NCI-H146 (cell line): ENCODE results near the gene ZNF790.
A peak's percentile ranks its signal among the peaks of the same experiment; 100 is the strongest.

Experiments
- DNase-seq: peaks from one replicate; lab custom pipeline; 2025; lab: John Stamatoyannopoulos, UW

Gene ZNF790

DNA sequence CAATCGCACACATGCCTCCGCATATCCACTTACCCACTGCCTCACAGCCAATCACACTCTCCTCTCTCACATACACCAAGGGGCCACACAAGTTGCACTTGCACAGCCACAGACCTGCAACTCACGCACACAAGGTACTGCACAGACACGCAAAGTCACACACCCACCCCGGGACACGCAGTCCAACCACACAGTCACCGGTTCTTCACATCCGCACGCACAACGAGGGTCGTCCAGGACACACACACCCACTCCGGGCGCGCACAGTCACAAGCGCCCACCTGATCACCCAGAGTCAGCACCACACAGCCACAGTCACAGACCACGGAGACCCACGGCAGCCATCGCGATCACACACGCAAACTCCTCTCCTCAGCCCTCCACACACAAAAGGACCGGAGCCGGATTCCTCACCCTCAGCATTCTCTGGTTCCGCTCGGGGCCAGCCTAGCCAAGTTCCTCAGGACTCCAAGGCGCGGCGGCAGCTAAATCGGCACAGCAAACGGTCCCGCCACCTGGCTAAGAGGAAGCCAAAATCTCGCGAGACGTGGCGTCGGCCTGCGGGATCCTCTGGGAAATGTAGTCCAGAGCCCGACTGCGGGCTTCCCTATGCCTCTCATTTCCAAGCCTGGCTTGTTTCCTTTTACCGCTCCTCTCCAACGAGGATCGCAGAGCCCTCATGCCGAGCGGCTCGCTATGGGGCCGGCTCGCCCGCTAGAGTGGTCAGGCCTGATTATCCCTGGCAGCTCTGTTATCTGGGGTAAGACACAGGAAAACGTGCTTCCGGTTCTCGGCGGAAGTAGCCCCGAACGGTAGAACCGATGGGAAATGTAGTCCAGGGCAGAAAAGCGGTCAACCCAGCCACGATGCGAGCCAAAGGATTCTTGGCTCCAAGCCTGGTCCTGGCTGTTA lies 65.6 kb downstream of the ZNF790 start, which contains the start of gene ZNF850:
TSS of gene ZNF850 (minus strand) at position 497 of the 912 bp plus-strand sequence. CDS start 10,201 bp downstream, outside the sequence.
- DNase-seq = peak; percentile 91

GRCh38 chr19:36771261-36772231 lies 66.6 kb downstream of the ZNF790 start:
- peak; percentile 28 for DNase-seq
